NCI-H1048 (cell line): ENCODE measurements around the gene MBP.

Experiments used
- DNase-seq: peaks from one replicate; lab custom pipeline; 2025; lab: John Stamatoyannopoulos, UW

Gene MBP

GRCh38 chr18:77151033-77151771 is 18.6 kb upstream of the MBP start:
- DNase-seq, result no peak

DNA sequence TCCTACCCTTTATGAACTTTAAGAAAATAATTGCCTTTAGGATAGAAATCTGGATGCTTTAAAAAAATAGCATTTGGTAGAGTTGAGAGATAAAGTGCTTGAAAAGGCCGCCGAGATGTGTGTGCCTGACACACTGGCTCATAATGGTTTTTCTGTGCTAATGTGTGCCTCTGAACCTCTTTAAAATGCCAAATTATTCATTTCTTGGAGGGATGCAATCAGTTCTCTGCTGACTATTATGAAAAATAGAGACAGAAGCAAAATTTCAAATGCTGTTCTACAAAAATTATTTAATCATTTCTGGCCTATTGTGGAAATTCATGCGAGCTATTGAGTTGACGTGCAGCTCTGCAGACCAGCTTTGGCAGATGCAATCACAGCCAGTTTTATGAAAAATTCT is 18.0 kb upstream of the MBP start:
- no peak for DNase-seq

DNA sequence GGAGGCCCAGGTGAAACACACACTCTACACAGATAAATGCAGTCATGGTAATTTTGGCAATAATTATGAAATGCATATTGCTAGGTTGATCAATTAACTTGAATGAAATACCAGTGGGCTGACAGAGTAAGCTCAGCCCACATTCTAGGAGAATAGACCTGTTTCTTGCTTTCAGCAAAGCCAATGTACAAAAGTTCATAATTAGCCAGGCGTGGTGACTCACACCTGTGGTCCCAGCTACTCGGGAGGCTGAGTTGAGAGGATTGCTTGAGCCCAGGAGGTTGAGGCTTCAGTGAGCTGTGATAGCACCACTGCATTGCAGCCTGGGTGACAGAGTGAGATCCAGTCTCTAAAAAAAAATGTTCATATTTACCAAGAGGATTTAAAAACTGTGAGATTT is 15.7 kb upstream of the MBP start:
- DNase-seq, result no peak

DNA sequence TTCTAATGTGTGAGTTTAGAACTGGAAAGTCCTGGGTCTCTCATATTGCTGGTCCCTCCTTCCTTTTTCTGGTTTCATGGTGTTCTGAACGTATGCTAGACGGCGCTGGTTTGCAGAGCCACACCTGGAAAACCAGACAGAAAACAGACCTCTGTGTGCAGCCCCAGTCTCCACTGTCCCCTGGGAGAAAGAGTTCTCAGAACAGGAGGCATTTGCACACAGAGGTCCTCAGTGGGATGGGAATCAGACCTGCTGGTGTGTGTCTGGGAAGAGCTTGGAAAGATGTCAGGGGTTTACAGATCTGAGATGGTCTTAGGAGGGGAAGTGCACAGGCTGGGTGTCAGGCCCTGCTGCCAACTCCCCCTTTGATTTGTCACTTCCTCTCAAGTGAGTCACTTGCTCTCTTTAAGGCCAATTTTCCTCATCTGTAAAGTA is 14.9 kb upstream of the MBP start:
- DNase-seq, result no peak

GRCh38 chr18:77146249-77147080 is 13.9 kb upstream of the MBP start:
- DNase-seq, result no peak

DNA sequence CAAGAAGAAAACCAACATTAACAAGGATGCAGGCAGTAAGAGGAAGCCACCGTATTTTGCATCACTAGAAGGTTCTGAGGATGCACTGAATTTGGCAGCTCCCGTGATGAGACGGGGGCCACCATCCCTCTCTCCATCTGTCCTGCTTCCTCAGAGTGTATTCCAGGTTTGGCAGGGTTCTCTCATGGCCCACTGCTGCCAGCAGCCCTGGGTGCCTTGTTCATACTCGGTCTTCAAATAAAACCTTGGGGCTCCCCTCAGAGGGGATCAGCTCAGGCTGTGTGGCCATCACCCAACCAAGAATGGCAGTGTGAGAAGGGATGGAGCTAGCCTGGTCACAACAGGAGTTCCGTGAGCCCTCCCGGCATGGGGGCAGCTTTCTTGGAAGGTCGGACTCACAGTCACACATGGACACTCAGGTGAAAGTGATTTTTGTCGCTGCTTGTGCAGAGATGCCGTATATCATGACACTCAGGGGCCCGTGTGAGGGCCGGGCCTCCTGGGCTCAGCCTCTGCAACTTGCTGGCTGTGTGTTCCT is 12.8 kb upstream of the MBP start:
- DNase-seq, result no peak

DNA sequence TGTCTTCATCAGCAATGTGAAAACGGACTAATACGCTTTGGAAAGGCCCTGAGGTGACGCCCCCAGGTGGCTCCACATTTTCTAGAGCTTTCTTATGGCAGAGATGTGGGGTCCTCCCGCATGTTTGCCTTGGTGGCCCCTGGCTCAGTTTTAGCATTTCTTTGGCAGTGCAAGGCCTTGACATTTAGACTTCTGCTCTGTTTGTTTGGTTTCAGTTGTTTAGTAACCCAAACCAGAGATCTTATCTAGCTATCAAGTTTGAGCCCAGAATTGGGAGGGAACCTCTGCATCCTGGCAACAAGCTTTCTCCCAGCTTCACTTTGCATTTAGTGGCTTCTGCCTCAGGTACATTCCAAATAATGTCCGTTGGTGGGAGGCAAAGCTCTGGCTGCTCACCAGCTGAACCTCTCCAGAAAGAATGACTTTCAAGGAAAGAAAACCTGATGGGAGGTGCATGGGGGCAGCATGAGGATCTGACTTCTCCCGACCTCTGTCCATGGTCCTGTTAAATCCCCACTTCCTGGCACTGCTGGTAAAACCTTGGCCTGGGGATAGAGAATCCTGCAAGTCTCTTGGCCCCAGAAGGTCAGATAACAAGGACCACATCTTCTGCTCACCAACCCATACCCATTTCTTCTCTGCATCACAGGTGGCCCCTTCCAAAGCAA is 12.0 kb upstream of the MBP start:
- DNase-seq, result no peak

GRCh38 chr18:77144046-77144445 is 11.5 kb upstream of the MBP start:
- no peak for DNase-seq

DNA sequence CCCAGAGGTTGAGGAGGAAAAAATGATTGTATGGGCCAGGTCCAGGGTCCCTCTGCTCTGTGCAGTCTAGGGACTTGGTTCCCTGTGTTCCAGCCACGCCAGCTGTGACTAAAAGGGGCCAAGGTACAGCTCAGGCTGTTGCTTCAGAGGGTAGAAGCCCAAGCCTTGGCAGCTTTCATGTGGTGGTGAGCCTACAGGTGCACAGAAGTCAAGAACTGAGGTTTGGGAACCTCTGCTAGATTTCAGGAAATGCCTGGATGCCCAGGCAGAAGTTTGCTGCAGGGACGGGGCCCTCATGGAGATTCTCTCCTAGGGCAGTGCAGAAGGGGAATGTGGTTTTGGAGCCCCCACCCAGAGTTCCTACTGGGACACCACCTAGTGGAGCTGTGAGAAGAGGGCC is 10.6 kb upstream of the MBP start:
- no peak for DNase-seq

GRCh38 chr18:77141401-77142118 is 9.0 kb upstream of the MBP start:
- DNase-seq, result no peak

DNA sequence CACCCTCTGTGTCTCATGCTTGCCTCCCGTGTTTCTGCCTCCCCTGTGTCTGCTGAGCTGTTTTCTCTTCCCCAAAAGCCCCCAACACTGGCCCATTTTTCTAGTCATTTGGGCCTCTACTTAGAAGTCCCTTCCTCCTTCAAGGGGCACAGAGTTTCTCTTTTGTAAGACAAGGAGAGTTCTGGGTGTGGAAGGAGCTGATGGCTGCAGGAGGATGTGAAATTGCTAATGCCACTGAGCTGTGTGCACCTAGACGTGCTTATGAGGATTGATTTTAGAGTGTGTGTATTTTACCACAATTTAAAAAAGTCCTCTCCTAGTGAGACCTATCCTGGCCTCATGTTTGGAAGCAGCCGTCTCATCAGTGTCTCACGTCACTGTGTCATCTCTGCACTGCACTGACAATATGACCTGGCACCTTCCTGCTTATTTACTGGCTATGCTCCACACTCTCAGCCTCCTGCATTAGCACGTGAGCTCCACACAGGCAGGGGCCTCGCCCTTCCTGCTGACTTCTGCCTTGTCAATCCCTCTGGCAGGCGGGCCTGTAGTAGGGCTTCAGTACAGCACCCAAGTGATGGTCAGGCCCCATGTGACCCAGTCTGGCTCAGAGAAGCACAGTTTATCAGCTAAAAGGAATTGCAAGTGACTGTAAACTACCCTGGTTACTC is 8.0 kb upstream of the MBP start:
- DNase-seq, result no peak

DNA sequence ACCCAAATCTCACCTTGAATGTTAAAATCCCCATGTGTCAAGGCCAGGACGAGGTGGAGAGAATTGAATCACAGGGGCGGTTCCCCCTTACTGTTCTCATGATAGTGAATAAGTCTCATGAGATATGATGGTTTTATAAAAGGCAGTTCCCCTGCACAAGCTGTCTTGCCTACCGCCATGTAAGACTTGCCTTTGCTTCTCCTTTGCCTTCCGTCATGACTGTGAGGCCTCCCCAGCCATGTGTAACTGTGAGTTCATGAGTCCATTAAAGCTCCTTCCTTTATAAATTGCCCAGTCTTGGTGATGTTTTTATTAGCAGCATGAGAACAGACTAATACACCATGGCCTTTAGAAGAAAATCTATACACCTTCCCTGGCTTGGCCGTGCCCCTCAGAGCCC is 7.4 kb upstream of the MBP start:
- no peak for DNase-seq

DNA sequence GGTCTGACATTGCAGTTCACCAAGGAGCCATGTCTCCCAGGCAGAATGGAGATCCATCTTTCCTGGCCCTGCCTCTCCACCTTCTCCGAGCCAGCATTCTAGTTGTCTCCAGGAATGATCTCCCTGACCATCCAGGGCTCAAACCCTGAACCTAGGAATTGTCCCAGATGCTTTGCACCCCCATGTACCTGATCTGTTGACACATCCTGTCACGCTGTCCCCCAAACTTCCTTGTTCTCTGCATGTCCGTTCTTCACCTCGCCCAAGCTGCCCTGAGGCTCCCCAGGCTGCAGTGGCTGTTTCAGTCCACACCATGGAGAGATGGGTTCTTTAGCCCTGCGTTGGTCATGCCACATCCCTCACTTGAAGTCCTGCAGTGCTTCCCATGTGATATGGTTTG is 7.0 kb upstream of the MBP start:
- no peak for DNase-seq

DNA sequence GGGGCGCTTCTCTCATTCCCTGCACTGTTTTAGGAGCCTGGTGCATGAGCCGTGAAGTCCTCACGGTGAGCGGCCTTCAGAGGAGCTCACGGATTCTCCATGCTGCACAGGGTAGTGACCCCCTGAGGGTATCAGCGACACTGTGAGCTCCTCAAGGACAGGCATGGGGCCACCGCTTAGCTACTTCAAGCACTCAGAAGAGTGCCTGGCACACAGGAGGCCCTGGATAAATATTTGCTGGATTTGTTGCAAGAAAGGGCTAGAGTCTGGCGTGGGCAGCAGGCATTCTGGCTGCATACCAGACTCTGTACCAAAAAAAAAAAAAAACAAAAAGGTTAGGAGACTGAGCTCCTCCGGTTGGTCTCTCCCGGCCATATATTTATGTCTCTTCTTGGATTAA is 5.7 kb upstream of the MBP start:
- DNase-seq, result no peak

GRCh38 chr18:77137851-77138250 is 5.3 kb upstream of the MBP start:
- no peak for DNase-seq

DNA sequence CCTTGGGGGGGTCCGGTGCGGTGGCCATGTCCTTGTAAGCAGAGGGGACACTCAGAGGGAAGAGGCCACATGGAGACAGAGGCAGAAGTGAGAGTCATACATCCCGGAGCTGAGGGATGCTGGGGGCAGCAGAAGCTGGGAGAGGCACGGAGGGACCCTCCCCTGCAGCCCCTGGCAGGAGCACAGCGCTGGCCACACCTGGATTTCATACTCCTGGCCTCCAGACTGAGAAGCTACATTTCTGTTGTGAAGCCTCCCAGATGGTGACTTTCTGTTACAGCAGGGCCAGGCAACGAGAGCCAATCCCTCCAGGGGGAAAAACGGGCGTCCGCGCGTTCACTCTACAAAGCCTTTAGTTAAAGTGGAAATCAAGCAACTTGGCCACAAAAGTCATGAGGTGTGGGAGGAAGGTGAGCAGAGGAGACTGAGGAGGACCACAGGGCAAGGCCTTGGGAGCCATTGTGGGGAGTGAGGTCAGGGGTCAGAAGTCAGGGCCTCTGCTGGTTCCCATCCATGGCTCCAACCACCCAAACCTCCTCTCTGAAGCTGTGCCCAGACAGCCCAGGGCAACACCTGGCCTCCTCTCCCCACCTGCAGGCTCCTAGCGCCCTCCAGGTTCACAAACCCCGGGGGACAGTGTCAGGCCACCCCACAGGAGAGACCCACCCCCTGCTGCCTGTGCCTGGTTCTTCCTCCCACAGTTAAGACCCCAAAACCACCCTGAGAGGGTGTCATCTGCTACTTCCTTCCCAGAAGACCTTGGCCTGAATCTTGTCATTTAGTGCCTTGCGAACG is 4.5 kb upstream of the MBP start:
- DNase-seq, result no peak

GRCh38 chr18:77136076-77136718 is 3.6 kb upstream of the MBP start:
- DNase-seq, result no peak

- DNase-seq, result no peak
These were observed 2.9 kb upstream of the MBP start for GRCh38 chr18:77135339-77136075.

GRCh38 chr18:77134611-77135010 is 2.0 kb upstream of the MBP start:
- DNase-seq, result no peak
